ENCODE results near the gene OPN4.
"Not testable (repeated sequence)": the region's sequence is repeated elsewhere in the genome, so short reads cannot be mapped to it uniquely, and the experiment has no call there.

Gene OPN4, protein sequence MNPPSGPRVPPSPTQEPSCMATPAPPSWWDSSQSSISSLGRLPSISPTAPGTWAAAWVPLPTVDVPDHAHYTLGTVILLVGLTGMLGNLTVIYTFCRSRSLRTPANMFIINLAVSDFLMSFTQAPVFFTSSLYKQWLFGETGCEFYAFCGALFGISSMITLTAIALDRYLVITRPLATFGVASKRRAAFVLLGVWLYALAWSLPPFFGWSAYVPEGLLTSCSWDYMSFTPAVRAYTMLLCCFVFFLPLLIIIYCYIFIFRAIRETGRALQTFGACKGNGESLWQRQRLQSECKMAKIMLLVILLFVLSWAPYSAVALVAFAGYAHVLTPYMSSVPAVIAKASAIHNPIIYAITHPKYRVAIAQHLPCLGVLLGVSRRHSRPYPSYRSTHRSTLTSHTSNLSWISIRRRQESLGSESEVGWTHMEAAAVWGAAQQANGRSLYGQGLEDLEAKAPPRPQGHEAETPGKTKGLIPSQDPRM

DNA sequence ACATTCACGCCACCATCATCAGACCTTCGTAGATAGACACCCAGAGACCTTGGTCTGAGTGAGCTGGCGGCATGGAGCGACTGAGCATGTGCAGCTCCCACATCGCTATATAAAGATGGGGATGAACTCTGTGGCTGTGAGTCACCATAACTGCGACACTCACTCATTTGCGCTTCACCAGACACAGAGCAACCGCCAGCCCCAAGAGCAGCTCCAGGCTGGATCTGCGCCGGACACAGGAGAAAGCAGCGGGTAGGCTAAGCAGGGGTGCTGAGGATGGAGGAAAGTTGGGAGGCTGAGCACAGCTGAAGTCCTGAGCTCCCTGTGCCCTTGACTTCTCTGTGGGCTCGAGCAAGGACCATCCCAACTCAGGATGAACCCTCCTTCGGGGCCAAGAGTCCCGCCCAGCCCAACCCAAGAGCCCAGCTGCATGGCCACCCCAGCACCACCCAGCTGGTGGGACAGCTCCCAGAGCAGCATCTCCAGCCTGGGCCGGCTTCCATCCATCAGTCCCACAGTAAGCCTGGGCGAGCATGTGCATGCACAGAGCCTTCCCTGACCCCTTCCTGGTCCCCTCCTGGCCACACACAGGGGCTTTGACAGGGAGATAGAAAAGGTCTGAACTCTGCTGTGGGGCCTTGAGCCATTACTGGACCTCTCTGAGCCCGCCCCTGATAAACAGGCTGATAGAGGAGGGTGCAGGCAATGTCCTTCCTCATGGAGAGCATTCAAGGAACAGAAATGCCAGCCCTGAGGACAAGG lies at the start of gene OPN4:
Gene OPN4, plus strand, starts transcription at position 137 of the 762 bp plus-strand sequence. Its CDS starts 237 bp downstream, at position 374.
- no peak for DNase-seq (ENCODE audit: low spot score)

DNA sequence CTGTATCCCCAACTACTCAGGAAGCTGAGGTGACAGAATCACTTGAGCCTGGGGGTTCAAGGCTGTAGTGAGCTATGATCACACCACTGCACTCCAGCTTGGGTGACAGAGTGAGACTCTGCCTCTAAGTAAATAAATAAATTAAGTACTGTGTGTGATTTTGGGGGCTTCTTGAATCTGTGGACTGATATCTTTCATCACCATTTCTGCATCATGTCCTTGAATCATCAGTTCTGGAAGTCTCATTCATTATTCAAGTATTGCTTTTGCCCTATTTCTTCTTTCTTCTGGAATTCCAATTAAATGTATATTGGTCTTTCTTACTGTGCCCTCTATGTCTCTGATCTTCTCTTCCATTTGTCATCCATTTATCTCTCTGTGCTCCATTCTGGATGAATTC lies 46.7 kb upstream of the OPN4 start:
- DNase-seq (ENCODE audit: low spot score): no peak

DNA sequence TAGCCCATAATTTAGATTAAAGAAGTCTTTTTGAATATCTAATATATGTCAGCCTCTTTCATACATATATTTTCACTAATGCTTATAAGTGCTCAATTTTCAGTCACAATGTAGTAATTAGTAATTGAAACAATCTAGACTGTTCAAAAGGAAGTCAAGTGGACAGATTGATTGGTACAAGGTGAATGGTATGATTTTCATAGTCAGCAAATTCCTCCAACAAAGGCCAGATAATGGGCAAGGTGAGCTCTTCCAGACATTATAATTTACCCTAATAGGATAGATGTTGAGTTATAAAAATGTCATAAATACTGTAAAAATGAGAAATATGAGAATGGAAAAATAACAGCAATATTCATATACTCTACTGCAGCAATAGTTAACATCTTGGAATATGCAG lies 44.4 kb upstream of the OPN4 start:
- DNase-seq (ENCODE audit: low spot score): no peak

DNA sequence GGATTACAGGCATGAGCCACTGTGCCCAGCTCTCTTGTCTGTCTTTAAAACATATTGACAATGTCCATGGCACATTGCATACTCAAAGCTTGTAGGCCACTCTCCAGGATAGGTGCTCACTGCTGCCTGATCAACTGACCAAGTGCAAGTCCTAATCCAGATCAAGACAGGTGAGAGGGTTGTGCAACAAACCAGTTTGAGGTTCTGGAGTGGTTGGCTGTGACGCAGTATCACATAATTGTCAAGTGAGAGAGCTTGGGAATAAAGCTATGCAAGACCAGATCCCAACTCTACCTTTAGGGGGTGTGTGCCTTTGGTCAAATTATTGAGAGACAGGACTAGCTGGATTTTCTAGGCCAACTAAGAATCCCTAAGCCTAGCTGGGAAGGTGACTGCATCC lies 43.0 kb upstream of the OPN4 start:
- DNase-seq (ENCODE audit: low spot score): no peak

DNA sequence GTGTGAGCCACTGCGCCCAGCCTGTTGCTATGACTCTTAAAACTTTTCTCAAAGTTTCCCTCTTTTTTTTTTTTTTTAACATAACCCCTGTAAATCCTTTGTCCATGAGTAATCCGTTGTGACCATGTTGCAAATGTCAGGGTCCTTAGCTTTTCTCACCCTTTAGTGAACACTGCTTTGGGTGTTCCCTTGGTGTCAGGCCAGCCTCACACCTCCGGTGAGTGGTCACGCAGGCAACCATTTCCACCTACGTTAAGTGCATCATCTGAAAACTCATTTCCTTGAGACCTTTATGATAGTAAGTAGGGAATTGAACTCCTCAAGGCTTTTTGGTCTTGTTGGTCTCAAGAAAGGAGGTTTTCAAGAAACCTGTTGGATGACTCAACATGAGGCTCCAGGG lies 41.3 kb upstream of the OPN4 start:
- no peak for DNase-seq (ENCODE audit: low spot score)

DNA sequence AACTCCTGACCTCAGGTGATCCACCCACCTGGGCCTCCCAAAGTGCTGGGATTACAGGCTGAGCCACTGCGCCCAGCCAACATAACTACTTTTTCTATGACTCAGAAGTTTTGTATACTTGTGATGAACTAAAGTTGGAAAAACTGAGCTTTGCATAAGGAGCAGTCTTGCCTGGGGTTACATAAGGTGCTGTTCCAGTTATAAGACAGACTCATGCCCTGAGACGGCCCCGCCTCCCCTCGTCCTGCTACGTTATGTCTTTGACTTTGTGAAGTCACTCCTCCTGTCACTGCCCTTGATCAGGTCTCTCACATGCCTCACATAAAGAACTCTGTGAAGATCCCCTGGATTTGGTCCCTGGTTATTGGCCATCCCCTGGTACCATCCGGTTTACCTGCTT lies 40.4 kb upstream of the OPN4 start:
- DNase-seq (ENCODE audit: low spot score): no peak

DNA sequence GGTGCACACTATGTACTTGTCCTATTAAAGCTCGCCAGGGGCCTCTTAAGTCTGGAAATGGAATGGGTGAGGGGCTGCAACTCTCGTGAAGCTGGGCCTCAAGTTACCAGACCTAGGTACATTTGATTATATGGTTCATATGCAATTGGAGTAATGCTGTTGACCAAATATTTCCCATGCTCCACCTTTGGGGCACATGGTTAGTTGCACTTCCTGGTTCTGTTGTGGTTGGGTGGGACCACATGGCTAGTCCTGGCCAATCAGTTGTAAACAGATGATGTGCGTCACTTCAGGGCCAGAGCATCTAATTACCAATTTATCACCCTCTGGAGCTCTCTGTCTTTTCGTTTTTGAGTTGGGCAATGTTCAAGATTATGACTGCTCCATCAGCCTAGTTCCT lies 39.5 kb upstream of the OPN4 start:
- DNase-seq (ENCODE audit: low spot score): peak; percentile 21

DNA sequence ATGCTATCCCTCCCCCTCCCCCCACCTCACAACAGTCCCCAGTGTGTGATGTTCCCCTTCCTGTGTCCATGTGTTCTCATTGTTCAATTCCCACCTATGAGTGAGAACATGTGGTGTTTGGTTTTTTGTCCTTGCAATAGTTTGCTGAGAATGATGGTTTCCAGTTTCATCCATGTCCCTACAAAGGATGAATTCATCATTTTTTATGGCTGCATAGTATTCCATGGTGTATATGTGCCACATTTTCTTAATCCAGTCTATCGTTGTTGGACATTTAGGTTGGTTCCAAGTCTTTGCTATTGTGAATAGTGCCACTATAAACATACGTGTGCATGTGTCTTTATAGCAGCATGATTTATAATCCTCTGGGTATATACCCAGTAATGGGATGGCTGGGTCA lies 37.1 kb upstream of the OPN4 start:
- not testable (repeated sequence) for DNase-seq (ENCODE audit: low spot score)

DNA sequence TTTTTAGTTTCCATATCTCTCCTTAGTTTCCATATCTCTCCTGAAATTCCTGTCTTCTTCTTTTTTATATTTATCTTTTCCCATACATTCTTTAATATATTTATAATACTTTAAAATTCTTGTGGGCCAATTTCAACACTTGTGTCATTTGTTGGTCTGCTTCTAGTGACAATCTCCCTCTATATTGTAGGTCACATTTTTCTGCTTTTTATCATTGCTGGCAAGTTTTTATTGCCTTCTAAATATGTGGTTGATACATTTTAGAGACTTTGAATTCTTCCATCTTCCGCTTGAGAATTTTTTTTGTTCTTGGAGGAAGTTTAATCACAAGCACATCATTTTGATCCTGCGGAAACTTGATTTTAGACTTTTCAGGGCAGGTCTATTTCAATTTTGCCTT lies 26.0 kb upstream of the OPN4 start:
- no peak for DNase-seq (ENCODE audit: low spot score)

DNA sequence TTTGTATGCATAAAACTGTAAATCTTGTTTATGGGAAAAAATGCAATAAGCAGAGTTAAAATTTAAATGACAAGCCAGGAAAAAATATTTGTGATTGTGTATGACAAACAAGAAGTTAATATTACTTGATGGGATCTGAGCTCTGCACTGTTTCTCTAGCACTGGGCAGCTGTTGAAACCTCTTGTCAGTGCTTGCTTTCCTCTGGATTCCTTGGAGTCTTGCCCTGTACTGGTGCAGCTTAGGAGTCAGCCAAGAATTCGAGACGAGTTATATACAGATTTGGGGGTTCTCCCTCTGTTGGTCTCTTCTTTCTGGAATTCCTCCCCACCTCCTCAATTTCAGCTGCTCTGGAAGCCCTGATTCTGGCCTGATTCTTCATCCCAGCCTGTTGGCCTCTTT lies 24.3 kb upstream of the OPN4 start:
- DNase-seq (ENCODE audit: low spot score): no peak

DNA sequence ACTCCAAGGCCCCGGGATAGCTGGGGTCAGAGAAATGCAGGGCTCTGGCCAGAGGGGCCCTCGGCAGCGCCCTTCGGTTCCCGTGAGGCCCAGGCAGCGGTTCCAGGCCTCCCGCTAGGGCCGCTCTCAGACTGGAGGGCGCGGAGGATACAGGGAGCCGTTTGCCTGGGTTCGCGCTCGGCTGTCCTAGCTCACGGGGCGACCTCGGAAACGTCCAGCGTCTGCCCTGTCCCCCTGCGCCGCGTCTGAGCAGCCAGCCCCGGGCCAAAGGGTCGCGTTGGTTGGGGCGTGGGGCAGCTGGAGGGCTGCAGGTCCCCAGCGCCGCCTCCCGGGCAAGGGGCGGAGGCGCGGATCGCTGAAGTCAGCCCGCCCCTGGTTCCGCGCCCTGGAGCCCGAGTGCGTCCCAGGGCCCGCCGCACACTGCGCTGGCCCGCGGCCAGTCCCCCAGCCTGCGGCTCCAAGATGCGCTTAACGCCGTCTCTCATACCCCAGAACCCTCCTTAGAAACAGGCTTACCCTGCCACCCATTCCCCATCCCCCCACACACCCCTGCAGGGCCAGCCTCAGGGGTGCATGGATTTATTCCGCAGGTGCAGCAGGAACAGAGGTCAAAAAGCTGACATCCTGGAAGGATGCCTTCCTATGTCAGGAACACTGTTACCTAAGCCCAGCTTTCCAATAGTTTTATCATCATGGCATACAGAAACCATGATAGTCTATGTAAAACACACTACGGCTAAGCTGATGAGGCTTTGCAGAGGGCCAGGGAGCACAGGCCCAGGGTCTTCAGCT lies 22.1 kb upstream of the OPN4 start:
- no peak for DNase-seq (ENCODE audit: low spot score)

DNA sequence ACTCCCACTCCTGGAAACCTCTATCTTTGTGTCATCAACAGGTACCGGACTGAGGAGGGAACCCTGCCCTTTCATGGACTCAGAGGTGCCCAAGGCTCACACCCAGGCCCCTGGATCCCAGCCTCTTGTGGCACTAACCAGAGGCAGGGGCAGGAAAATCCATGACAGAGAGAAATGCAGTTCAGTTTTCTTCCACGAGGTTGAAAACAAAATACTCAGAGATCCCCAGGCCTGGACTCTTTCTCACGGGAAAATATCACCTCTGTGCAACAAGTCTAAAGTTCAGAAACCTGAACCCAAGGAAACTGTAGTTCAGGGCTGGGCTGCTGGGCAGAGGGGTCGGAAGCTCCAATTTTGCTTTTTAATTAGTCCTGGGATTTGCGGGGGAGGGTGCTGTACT lies 21.4 kb upstream of the OPN4 start:
- no peak for DNase-seq (ENCODE audit: low spot score)

DNA sequence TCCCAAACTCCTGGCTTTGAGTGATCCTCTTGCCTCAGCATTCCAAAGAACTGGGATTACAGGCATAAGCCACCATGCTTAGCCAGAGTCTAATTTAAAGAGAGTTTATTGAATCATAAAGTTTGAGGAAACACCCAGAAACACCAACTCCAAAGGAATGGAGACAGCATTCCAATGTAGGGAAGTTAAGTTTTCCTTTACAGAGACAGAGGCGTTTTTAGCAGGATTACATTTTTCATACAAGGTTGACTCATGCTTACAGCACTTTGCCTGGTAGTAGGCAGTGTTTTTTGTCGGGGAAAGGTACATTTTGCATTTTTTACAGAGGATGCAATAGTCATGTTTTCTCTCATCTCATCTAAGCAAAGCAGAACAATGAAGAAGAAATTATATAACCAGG lies 18.9 kb upstream of the OPN4 start:
- no peak for DNase-seq (ENCODE audit: low spot score)

DNA sequence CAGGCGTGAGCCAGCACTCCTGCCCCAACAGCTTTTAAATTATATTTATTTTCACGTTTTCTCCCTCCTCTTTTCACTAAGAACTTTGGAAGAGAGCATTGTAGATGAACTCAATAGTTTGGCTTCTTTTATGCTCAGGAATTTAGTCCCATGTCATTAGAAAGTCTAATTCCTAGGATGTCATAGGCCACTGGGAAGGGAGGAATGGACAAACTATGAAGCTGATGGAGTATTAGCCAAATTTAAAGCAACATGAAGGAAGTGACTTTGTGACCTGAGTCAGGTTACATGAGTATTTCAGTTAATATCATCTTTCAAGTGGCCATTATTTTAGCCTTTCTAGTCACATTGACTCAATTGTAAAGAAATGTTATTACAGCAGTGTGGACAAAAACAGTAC lies 18.0 kb upstream of the OPN4 start:
- no peak for DNase-seq (ENCODE audit: low spot score)

DNA sequence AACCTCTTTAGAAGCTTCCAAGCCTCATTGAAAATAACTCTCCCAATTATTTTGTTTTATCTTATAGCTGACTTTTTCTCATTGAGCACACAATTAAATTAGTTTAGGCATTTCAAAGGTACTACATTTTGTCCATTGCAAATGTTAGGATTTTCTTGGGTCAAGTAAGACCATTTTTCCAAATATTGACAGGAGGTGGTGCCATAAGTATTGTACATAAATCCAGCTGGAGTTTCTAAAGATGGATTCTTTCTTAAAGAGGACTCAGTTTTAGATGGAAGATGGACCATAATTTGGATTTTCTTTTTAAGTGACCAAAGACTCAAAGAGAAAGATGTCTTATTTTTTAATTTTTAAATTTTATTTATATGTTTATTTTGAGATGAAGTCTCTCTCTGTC lies 12.3 kb upstream of the OPN4 start:
- no peak for DNase-seq (ENCODE audit: low spot score)

DNA sequence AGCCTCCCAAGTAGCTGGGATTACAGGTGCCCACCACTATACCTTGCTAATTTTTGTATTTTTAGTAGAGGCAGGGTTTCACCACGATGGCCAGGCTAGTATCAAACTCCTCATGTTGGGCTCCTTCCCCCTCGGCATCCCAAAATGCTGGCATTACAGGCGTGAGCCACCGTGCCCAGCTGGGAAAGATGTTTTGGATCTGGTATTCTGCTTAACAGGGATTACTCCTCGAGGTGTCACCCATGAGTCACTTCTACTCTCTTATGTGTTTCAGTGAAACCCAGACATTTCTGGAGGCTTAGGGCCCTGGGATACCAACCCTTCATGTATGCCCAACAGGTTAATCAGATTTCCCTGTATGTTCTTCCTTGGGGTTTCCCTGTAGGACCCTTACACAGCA lies 11.8 kb upstream of the OPN4 start:
- DNase-seq (ENCODE audit: low spot score): no peak

DNA sequence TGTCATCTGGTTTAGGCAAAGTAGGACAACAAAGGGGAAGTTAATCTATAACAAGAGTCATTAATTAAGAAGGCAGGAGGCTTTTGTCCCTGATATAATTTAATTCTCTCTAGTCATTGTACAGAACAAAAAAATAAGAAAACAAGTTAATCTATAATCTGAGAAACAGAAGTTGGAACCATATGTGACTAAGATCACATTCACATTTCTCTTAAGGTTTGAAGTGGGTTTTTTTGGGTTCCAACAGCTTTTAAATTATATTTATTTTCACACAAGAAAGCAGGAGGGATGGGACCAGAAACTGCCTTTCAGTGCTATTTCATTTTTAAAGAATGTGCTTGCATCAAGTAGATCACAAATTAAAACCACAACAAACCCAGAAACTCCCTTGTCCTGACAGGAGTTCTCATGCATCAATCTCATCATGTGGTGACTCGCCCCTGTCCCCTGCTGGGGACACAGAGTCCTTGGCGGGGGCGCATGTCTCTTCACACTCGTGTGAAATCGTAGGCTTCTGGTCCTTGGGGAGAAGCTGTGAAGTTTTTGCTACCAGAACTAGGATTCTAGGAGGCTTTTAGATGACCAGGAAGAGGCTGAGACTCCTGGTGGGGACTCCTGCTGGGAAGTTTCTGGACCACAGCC lies 10.1 kb upstream of the OPN4 start:
- DNase-seq (ENCODE audit: low spot score): no peak

DNA sequence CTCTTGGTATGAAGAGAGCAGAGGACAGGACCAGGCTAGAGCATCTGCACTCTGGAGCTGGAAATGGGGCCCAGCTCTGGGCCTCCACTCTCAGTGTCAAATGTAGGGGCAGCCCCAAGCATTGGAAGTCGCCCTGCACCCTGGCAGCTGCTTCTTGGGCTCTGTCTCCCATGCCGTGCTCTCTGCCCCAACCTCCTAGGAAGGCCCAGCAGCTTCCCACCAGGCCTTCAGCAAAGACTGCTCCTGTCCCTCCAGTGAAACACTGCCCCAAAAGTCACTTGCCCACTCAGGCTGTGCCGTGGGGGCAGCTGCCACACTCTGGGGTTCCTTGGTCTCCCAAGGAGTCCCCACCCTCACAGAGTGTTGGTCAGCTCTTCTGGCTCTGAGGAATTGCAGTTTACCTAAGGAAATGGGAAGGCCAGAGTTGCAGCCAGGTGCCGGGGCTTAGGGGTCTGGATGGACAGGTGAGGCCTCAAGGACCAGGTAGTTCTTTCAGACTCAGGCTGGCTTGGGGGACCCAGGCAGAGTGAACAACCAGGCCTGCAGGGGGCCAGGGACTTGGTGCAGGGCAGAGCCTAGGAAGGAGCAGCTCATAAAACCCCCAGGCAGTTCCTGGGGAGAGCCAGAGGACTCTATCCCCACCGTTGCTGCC lies 9.4 kb upstream of the OPN4 start:
- DNase-seq (ENCODE audit: low spot score): no peak

DNA sequence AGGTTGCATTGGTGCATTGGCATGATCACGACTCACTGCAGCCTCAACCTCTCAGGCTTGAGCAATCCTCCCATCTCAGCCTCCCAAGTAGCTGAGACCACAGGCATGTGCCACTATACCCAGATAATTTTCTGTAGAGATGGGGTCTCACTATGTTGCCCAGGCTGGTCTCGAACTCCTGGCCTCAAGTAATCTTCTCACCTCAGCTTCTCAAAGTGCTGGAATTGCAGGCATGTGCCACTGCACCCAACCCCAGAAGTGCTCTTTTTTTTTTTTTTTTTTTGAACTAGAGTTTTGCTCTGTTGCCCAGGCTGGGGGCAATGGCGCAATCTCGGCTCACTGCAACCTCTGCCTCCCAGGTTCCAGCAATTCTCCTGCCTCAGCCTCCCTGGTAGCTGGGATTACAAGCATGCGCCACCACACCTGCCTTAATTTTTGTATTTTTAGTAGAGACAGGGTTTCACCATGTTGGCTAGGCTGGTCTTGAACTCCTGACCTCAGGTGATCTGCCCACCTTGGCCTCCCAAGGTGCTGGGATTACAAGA lies 8.7 kb upstream of the OPN4 start:
- DNase-seq (ENCODE audit: low spot score): not testable (repeated sequence)

DNA sequence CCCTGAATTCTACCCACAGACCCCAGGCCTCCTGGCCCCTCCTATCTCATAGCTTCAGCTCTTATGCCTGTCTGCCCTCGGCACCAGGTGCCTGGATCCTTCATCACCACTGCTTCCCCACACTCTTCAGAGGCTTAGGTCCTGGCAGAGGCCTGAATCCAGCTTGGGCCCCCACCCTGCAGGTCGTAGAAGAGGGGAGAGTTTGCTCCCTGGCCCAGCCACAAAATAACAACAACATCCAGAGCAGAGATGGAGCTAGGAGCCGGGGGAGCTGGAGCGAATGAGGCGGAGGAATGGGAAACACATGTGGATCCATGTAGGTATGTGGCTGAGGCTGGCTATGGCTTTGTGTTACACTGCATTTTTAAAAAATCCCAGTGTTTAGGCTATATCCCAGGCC lies 7.8 kb upstream of the OPN4 start:
- no peak for DNase-seq (ENCODE audit: low spot score)

DNA sequence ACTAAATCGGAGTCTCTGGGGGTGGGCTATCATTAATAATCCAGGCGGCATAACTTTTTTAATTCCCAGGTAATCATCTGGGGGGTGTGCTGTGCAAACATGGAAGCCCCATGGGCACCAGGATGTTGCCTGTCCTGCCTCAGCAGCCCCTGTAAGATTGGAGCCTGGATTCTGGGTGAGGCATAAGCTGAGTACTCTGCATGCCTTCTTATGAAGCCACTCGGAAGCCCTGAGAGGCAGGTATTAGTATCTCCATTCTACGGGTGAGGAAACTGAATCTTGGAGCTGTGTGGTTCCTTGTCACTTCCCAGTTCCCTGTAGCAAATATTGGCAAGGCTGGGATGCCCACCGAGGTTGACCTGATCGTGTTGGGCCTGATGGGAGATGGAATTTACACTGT lies 7.4 kb upstream of the OPN4 start:
- no peak for DNase-seq (ENCODE audit: low spot score)

Measured in germinal center (tissue), 1 donor.